PC-9 (cell line): ENCODE measurements around the gene BRIP1.
"Not testable (repeated sequence)": the region's sequence is repeated elsewhere in the genome, so short reads cannot be mapped to it uniquely, and the experiment has no call there.

Experiments used
- CTCF ChIP-seq: fragments of 200-600 bp; sonication (generic); conservative IDR thresholded peaks from 2 replicates; pipeline ENCODE4 v1.6.1; 2017; ENCODE audit warnings: mixed run types, antibody characterized with exemption, mild to moderate bottlenecking, moderate library complexity
- EZH2 ChIP-seq: fragments of 200-600 bp; sonication (generic); IDR thresholded peaks from 2 replicates; pipeline ENCODE4 v1.8.0; 2017; ENCODE audit warnings: antibody characterized with exemption, low read depth

- not testable (repeated sequence) for TF ChIP-seq CTCF, EZH2
Measured at GRCh38 chr17:61894310-61894709, 31.0 kb upstream of the BRIP1 start.
